Mononuclear cell (primary cell): ENCODE results near the gene PPP1R15A. TPM values are rescaled to one million over a fixed set of nuclear protein-coding genes. Genes with fewer than 3 reads are reported as not detected.

ENCODE experiments used
- H3K27me3 ChIP-seq: 2 replicates; pipeline ENCODE4 v1.6.0; 2011; ENCODE audit warnings: low read length, control low read depth; ENCODE audit not compliant: insufficient read depth
- H3K4me1 ChIP-seq: 2 replicates; pipeline ENCODE4 v1.5.1; 2011; ENCODE audit warnings: mild to moderate bottlenecking, low read length, control low read depth; ENCODE audit not compliant: insufficient read depth
- H3K4me3 ChIP-seq: 2 replicates; pipeline ENCODE4 v1.5.1; 2011; ENCODE audit warnings: mild to moderate bottlenecking, low read length, moderate library complexity
- H3K9me3 ChIP-seq: 2 replicates; pipeline ENCODE4 v1.5.1; 2011; ENCODE audit warnings: low read depth, mild to moderate bottlenecking, control low read depth, low read length
- total RNA-seq: library from RNA; depleted of rRNA; stranded (reverse); fragments of >200 nt; gene quantifications from one replicate; pipeline ENCODE4 v1.2.3, GENCODE V29; 2012

The PPP1R15A gene
- 644 TPM for total RNA-seq

DNA sequence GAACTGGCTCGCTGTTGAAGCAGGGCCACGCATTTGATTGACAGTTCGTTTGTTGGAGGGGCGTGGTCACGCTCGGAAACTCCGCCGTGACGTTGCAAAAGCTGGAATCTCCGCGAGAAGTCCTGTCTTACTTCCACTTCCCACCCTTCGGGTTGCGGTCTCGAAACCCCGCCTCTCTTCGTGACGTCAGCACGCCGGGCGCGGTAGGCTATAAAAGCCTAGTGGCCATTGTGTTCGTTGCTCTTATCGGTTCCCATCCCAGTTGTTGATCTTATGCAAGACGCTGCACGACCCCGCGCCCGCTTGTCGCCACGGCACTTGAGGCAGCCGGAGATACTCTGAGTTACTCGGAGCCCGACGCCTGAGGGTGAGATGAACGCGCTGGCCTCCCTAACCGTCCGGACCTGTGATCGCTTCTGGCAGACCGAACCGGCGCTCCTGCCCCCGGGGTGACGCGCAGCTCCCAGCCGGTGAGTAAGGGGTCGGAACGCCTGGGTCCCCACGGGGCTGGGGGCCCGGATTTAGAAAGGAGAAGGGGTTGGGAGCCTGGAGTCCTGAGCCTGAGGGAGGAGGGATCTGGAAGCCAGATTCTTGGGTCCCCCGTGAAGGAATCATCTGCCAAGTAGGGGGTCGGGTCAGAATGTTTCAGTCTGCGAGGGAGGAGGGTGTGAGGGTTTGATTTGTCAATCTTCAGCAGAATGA lies at the start of gene PPP1R15A:
TSS of gene PPP1R15A (plus strand) at position 240 of the 702 bp plus-strand sequence. CDS start 813 bp downstream, outside the sequence.
- H3K9me3 ChIP-seq, result no peaks in the 10 kb centered on the region
- no peaks in the 10 kb centered on the region for H3K27me3 ChIP-seq
- peaks cover 40% of the 10 kb centered on the region for H3K4me1 ChIP-seq
- H3K4me3 ChIP-seq, result peak within 1 kb of the TSS; percentile 84

DNA sequence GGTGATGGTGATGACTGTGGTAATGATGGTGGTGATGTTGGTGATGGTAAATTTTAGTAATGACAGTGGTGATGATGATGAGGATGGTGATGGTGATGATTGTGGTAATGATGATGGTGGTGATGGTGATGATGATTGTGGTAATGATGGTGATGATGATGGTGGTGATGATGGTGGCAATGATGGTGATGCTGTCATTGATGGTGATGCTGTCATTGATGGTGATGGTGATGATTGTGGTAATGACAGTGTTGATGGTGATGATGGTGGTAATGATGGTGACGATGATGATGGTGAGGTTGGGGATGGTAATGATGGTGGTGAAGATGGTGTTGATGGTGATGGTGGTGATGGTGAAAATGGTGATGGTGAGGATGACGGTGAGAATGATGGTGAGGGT lies 49.7 kb upstream of the PPP1R15A start:
- no peaks in the 10 kb centered on the region for H3K27me3 ChIP-seq
- H3K4me3 ChIP-seq, result no peak overlapping the region
- no peaks in the 10 kb centered on the region for H3K9me3 ChIP-seq
- no peaks in the 10 kb centered on the region for H3K4me1 ChIP-seq

DNA sequence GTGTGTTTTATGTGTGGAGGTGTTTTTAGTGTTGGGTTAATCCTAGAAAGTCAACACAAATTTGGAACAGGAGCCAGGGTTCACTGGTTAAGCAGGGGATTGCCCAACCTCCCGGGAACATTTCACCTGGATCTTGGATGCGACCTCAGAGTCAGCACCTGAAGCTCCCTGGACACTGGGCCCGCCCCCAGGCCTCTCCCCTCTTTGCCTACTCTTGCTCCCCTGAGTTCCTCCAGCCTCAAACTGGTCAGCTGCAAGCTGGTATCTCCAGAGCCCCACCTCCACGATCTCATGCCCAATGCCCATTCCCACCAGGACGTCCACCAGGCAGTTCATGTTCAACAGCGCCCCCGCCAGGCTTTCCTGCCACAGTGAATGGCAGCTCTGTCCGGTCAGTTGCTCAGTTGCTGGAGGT lies 45.6 kb upstream of the PPP1R15A start:
- no peaks in the 10 kb centered on the region for H3K9me3 ChIP-seq
- H3K27me3 ChIP-seq, result no peaks in the 10 kb centered on the region
- H3K4me3 ChIP-seq, result no peak overlapping the region
- H3K4me1 ChIP-seq, result no peaks in the 10 kb centered on the region

DNA sequence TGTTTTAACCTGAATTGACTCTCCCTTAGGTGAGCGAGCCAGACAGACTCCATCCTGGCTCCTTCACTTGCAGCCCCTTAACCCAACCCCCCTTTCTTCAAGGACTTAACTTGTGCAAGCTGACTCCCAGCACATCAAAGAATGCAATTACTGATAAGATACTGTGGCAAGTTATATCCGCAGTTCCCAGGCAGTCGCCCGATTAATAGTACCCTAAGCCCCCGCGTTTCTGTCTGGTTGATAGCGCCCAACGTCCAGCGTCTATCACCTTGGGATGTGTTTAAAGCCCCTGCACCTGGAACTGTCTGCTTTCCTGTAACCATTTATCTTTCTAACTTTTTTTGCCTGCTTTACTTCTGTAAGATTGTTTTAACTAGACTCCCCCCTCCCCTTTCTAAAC lies 42.1 kb upstream of the PPP1R15A start:
- no peaks in the 10 kb centered on the region for H3K9me3 ChIP-seq
- no peaks in the 10 kb centered on the region for H3K27me3 ChIP-seq
- no peaks in the 10 kb centered on the region for H3K4me1 ChIP-seq
- no peak overlapping the region for H3K4me3 ChIP-seq

DNA sequence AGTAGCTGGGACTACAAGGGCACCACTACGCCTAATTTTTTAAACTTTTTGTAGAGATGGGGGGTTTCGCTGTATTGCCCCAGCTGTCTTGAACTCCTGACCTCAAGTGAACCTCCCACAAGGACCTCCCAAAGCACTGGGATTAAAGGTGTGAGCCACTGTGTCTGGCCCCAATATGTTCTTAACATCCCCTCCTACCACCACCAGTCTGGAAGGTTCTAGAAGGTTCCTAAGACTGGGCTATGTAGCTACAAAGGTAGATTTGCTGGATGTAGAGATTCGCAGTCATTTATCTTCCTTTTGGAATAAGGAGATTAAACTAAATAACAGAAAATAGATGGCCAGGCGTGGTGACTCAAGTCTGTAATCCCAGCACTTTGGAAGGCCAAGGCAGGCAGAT lies 41.3 kb upstream of the PPP1R15A start:
- Histone ChIP-seq H3K9me3 (no peaks in the 10 kb centered on the region), H3K4me3 (no peak overlapping the region), H3K4me1 (peaks cover 7% of the 10 kb centered on the region), H3K27me3 (no peaks in the 10 kb centered on the region)

DNA sequence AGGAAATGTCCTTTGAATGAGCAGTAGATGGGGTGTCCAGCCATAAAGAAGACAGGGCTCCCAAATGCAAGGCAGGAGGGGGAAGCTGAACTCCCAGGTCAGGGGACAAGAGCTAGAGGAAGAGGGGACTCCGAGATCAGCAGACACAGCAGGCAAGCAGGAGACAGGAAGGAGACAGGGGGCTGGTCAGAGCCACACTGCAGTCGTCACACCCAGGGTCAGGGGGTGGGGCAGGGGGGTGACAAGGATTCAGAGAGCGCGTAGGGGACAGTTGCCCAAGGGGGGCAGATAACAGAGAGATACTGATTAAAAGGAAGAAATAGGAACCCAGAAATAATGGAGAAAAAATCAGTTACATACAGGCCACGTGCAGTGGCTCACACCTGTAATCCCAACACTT lies 39.2 kb upstream of the PPP1R15A start:
- H3K9me3 ChIP-seq, result no peaks in the 10 kb centered on the region
- no peak overlapping the region for H3K4me3 ChIP-seq
- H3K27me3 ChIP-seq, result peaks cover 3% of the 10 kb centered on the region
- H3K4me1 ChIP-seq, result peaks cover 22% of the 10 kb centered on the region

DNA sequence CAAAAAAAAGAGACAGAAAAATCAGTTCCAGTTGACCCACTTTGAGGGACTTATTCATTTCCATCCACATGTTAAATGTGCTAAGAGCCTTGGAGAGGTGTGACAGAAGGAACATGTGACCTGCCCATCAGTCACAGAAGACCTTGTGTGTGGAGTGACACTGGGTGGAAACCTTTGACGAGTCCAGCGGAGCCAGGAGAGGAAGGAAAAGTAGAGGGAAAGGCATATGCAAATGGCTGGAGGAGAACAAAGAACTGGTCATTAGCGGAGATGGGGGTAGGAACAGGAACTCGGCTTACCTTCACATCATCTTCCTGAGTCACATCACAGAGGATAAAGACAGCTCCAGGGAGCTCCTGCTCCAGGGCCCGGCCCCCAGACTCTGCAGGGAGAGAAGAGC lies 38.2 kb upstream of the PPP1R15A start:
- Histone ChIP-seq H3K27me3 (peaks cover 3% of the 10 kb centered on the region), H3K4me3 (no peak overlapping the region), H3K9me3 (no peaks in the 10 kb centered on the region), H3K4me1 (peaks cover 23% of the 10 kb centered on the region)

DNA sequence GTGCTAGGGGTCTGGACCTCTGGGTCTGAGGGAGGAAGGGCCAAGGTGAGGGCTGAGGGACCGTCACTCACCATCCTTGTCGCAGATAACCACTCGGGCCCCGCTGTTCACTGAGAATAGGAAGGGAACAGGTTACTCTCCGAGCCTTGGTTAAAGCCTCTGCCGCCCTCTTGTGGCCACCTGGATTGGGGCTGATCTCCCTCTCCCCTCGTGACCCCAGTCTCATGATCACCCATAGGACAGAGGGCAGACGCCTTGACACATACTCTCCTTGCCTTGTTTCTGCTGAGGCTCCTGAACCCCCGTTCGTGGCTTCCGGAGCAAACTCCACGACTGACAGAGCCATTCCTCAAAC lies 36.5 kb upstream of the PPP1R15A start:
- Histone ChIP-seq H3K9me3 (no peaks in the 10 kb centered on the region), H3K4me1 (peaks cover 25% of the 10 kb centered on the region), H3K27me3 (peaks cover 3% of the 10 kb centered on the region), H3K4me3 (peak overlapping the region; percentile 4)

DNA sequence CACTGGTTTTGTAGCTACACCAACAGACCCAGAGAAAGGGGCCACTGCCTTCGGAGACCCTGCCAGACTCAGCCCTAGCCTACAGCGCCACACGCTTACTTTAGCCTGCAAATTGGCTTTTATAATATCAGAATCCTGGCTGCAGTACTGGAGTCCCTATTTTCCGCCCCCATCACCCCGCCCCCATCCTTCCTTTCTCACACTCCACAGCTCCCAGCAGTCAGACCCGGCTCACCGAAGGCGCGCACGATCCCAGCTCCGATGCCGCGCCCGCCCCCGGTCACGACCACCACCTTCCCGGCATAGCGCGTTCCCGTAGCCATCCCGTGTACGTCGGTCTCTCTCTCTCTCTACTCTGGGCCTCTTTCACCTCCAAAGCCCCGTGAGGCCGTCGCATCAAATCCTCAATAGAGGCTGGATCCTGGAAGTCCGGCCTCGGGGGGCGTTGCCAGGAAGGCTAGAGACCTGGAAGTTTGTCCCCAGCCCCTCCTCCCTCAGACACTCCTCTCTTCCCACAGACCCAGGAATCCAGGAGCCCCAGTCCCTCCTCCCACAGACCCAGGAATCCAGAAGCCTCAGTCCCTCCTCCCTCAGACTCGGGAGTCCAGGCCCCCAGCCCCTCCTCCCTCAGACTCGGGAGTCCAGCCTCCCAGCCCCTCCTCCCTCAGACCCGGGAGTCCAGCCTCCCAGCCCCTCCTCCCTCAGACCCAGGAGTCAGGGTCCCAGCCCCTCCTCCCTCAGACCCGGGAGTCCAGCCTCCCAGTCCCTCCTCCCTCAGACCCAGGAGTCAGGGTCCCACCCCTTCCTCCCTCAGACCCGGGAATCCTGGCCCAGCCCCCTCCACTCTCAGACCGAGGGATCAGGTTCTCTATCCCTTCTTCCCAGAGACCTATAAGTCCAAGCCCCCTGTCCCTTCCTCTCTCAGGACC lies 35.9 kb upstream of the PPP1R15A start, which contains the start of gene HSD17B14:
TSS of gene HSD17B14 (minus strand) at position 403 of the 929 bp plus-strand sequence. CDS start at position 323, 80 bp downstream.
- Histone ChIP-seq H3K9me3 (no peaks in the 10 kb centered on the region), H3K4me1 (peaks cover 25% of the 10 kb centered on the region), H3K4me3 (peak within 1 kb of the TSS; percentile 4), H3K27me3 (peaks cover 3% of the 10 kb centered on the region)

DNA sequence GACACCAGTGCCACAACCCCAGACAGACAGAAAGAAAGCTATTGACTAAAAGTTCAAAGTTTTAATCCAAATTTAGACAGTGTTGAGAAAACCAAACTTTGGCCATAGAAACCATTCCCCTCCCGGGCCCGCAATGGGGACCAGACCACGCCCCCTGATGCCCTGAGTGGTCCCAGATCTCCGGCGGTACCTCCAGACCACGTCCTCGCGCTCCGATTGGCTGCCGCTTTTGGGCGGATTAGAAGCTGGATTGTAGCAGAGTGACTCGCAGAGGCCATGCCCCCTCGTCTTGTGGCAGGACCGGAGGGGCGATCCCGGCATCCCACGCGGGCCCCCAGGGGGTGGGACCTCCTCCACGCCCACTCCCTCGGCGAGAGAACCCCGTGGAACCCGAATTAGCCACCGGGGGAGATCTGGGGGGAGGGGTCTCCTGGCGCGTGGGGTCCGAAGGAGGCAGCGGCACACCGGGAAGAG lies 35.1 kb upstream of the PPP1R15A start:
- no peak overlapping the region for H3K4me3 ChIP-seq
- H3K9me3 ChIP-seq, result no peaks in the 10 kb centered on the region
- H3K4me1 ChIP-seq, result peaks cover 25% of the 10 kb centered on the region
- peaks cover 3% of the 10 kb centered on the region for H3K27me3 ChIP-seq

DNA sequence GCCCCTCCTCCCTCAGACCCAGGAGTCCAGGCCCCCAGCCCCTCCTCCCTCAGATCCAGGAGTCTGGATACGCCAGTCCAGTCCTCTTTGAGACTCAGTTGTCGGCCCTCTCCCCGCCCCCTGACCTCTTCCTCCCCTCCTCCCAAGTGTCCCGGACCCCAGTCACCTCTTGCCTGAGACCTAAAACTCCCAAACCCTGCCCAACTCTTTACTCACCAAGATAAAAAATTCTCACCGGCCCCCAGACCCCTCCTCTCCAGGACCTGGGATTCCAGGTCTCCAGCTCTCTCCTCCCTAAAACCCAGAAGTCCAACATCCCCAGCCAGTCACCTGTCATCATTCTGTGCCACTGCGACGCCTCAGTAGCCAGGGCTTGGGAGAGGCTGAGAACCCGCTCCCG lies 34.5 kb upstream of the PPP1R15A start:
- Histone ChIP-seq H3K9me3 (no peaks in the 10 kb centered on the region), H3K4me3 (no peak overlapping the region), H3K4me1 (peaks cover 25% of the 10 kb centered on the region), H3K27me3 (peaks cover 3% of the 10 kb centered on the region)

DNA sequence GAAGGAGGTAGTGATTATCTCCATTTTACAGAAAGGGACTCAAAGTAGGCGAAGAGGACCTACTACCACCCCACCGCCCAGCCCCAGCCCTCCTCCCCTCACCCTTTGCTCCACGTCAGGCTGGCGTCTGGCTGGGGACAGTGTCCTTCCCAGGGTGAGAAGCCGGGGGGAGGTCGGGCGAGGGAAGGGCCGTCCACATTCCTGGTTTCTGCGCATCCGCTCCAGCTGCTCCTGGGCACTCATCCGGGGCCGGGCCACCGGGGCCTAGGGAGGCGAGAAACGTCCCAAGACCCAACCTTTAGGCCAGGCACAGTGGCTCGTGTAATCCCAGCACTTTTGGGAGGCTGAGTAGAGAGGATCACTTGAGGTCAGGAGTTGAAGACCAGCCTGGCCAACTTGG lies 31.2 kb upstream of the PPP1R15A start:
- H3K4me1 ChIP-seq, result peaks cover 17% of the 10 kb centered on the region
- no peaks in the 10 kb centered on the region for H3K9me3 ChIP-seq
- H3K27me3 ChIP-seq, result peaks cover 3% of the 10 kb centered on the region
- no peak overlapping the region for H3K4me3 ChIP-seq

DNA sequence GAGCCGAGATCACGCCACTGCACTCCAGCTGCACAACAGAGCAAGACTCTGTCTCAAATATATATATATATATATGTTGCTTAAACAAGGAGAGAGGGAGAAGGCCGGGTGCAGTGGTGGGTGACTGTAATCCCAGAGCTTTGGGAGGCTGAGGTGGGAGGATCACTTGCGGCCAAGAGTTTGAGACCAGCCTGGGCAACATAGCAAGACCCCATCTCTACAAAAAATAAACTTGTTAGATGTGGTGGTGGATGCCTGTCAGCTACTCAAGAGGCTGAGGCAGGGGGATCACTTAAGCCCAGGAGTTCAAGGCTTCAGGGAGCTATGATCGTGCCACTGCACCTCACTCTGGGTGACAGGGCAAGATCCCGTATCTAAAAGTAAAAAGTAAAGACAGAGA lies 30.6 kb upstream of the PPP1R15A start:
- no peak overlapping the region for H3K4me3 ChIP-seq
- no peaks in the 10 kb centered on the region for H3K9me3 ChIP-seq
- peaks cover 12% of the 10 kb centered on the region for H3K4me1 ChIP-seq
- H3K27me3 ChIP-seq, result peaks cover 3% of the 10 kb centered on the region

DNA sequence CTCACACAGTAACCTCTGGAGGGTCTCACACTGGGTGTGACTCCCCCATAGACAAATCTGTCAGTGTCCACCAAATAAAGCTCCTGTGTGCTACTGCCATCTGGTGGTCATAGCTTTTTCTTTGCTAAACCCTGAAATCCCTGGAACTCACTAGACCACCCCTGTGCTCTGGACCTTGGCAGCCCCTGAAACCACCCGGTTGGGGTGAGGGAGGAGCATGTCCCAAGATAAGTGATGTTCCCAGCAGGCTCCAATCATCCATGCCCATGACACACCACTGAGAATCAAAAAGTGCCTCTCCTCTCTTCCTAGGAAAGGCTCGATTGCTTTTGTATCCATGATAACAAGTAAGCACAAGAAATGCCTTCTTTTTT lies 29.4 kb upstream of the PPP1R15A start:
- Histone ChIP-seq H3K9me3 (no peaks in the 10 kb centered on the region), H3K4me3 (no peak overlapping the region), H3K27me3 (no peaks in the 10 kb centered on the region), H3K4me1 (peaks cover 3% of the 10 kb centered on the region)

DNA sequence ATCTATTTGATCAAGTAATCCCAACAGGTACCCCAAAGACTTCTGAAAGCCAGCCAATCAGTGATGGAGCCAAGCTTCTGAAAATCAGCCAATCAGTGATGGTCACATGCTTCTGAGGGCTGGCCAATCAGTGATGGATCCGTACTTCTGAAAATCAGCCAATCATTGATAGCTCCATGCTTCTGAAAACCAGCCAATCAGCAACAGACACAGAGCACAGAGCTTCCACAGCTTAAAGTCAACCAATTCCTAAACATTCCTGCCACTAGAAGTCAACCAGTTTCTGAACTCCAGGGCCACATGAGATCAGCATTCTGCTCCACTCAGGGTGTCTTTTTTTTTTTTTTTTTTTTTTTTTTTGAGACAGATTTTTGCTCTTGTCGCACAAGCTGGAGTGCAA lies 27.7 kb upstream of the PPP1R15A start:
- H3K4me1 ChIP-seq, result no peaks in the 10 kb centered on the region
- no peak overlapping the region for H3K4me3 ChIP-seq
- H3K27me3 ChIP-seq, result no peaks in the 10 kb centered on the region
- no peaks in the 10 kb centered on the region for H3K9me3 ChIP-seq
